Measurements from ENCODE around the gene NOTCH2NLA.
"Not testable (repeated sequence)": the region's sequence is repeated elsewhere in the genome, so short reads cannot be mapped to it uniquely, and the experiment has no call there.

- TF ChIP-seq, protein P1, sequence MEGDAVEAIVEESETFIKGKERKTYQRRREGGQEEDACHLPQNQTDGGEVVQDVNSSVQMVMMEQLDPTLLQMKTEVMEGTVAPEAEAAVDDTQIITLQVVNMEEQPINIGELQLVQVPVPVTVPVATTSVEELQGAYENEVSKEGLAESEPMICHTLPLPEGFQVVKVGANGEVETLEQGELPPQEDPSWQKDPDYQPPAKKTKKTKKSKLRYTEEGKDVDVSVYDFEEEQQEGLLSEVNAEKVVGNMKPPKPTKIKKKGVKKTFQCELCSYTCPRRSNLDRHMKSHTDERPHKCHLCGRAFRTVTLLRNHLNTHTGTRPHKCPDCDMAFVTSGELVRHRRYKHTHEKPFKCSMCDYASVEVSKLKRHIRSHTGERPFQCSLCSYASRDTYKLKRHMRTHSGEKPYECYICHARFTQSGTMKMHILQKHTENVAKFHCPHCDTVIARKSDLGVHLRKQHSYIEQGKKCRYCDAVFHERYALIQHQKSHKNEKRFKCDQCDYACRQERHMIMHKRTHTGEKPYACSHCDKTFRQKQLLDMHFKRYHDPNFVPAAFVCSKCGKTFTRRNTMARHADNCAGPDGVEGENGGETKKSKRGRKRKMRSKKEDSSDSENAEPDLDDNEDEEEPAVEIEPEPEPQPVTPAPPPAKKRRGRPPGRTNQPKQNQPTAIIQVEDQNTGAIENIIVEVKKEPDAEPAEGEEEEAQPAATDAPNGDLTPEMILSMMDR (IDR thresholded peaks at IDR 0.05) = not testable (repeated sequence)
- TF ChIP-seq POLR2A (IDR thresholded peaks at IDR 0.05) = not testable (repeated sequence)
Observed at GRCh38 chr1:146272734-146273133, 43.9 kb upstream of the NOTCH2NLA start.
